Transverse colon (tissue), 3 donors: Measurements from ENCODE around the gene RSL24D1.
"Not testable (repeated sequence)": the region's sequence is repeated elsewhere in the genome, so short reads cannot be mapped to it uniquely, and the experiment has no call there.

Experiments used
- CTCF ChIP-seq, 5 experiments: fragments of 200-600 bp in 3 of 5; fragments of 450-650 bp in 2 of 5; sonication (generic) in 3 of 5; IDR thresholded peaks; 1 replicate in 2 of 5; 2 replicates in 3 of 5; pipeline ENCODE4 v1.5.1; 2016 to 2017; ENCODE audit warnings: antibody characterized with exemption in 5 of 5, inconsistent platforms in 3 of 5, mild to moderate bottlenecking in 2 of 5, moderate library complexity in 1 of 5
- EP300 ChIP-seq: sonication (generic); formaldehyde crosslinking; IDR thresholded peaks from one replicate; pipeline ENCODE4 v1.6.1; 2017; ENCODE audit warnings: antibody characterized with exemption, low read depth
- POLR2A ChIP-seq: fragments of 450-650 bp; IDR thresholded peaks from one replicate; pipeline ENCODE4 v1.6.1; 2016; ENCODE audit warnings: antibody characterized with exemption, mild to moderate bottlenecking, moderate library complexity

- not testable (repeated sequence) for TF ChIP-seq POLR2A; CTCF (IDR thresholded peaks at IDR 0.05); EP300
Observed at GRCh38 chr15:55143132-55143531, 53.6 kb downstream of the RSL24D1 start.
